Left ventricle myocardium inferior (tissue), 1 donor: ENCODE measurements around the gene WDR62. TPM values are rescaled to one million over a fixed set of nuclear protein-coding genes. Genes with fewer than 3 reads are reported as not detected.

Experiments
- DNase-seq: peaks from one replicate; pipeline ENCODE4 v3.0.0-alpha.2; 2020
- H3K27ac ChIP-seq: fragments of 200-600 bp; replicated peaks from 2 replicates; pipeline ENCODE4 v1.8.0; 2021
- H3K27me3 ChIP-seq: fragments of 200-600 bp; 2 replicates; pipeline ENCODE4 v1.8.0; 2021; ENCODE audit warnings: low read depth
- H3K36me3 ChIP-seq: fragments of 200-600 bp; 2 replicates; pipeline ENCODE4 v1.8.0; 2021
- H3K4me1 ChIP-seq: fragments of 200-600 bp; 2 replicates; pipeline ENCODE4 v1.8.0; 2021
- H3K4me3 ChIP-seq: fragments of 200-600 bp; 2 replicates; pipeline ENCODE4 v1.8.0; 2021; ENCODE audit warnings: mild to moderate bottlenecking, moderate library complexity
- H3K9me3 ChIP-seq: fragments of 200-600 bp; replicated peaks from 2 replicates; pipeline ENCODE4 v1.8.0; 2021
- CTCF ChIP-seq: fragments of 200-600 bp; IDR thresholded peaks from 2 replicates; pipeline ENCODE4 v1.8.0; 2021; ENCODE audit warnings: antibody characterized with exemption, mild to moderate bottlenecking, borderline replicate concordance
- intact Hi-C: fragments of 100-400 bp; cut with micrococcal nuclease; formaldehyde crosslinking; loops from one replicate; pipeline ENCODE4 v1.11.0; 2022
- total RNA-seq: library from RNA; stranded (reverse); fragmentation: NEBNext Ultra II Directional; extraction: Animal tissue kit (Norgen Biotek cat#: 25700); gene quantifications from one replicate; pipeline ENCODE4 v1.2.1, GENCODE V29; 2021
- donor health status: DM: no; HTN: yes; CAD: no; lungs with severe emphysema.

WDR62 gene
- total RNA-seq, 1 donor from 2014 or later, result 17.7 TPM

- H3K27me3 ChIP-seq, result no peaks in the 10 kb centered on the region
- H3K9me3 ChIP-seq, result no peaks in the 10 kb centered on the region
- H3K4me1 ChIP-seq, result peaks cover 4% of the 10 kb centered on the region
- TF ChIP-seq CTCF, result no peak
- H3K4me3 ChIP-seq, result no peak overlapping the region
- H3K27ac ChIP-seq, result no peak overlapping the region
- intact Hi-C loops, result no loop called here
- no peaks in the 10 kb centered on the region for H3K36me3 ChIP-seq
- no peak for DNase-seq
These were observed 29.7 kb downstream of the WDR62 start for GRCh38 chr19:36084231-36085009.

- TF ChIP-seq CTCF, result no peak
- no peaks in the 10 kb centered on the region for H3K36me3 ChIP-seq
- peaks cover 4% of the 10 kb centered on the region for H3K4me1 ChIP-seq
- H3K27me3 ChIP-seq, result no peaks in the 10 kb centered on the region
- H3K9me3 ChIP-seq, result no peaks in the 10 kb centered on the region
- H3K27ac ChIP-seq, result no peak overlapping the region
- no peak overlapping the region for H3K4me3 ChIP-seq
- intact Hi-C loops, result no loop called here
- DNase-seq, result no peak
These were observed 31.6 kb downstream of the WDR62 start for GRCh38 chr19:36086326-36086725.

GRCh38 chr19:36089847-36090246 lies 35.1 kb downstream of the WDR62 start:
- H3K4me3 ChIP-seq, result no peak overlapping the region
- H3K4me1 ChIP-seq, result peaks cover 13% of the 10 kb centered on the region
- no peaks in the 10 kb centered on the region for H3K36me3 ChIP-seq
- DNase-seq, result no peak
- no peaks in the 10 kb centered on the region for H3K9me3 ChIP-seq
- intact Hi-C loops, result no loop called here
- H3K27ac ChIP-seq, result no peak overlapping the region
- TF ChIP-seq CTCF, result no peak
- H3K27me3 ChIP-seq, result no peaks in the 10 kb centered on the region

GRCh38 chr19:36090910-36091695 lies 36.4 kb downstream of the WDR62 start:
- Histone ChIP-seq H3K9me3 (no peaks in the 10 kb centered on the region), H3K36me3 (no peaks in the 10 kb centered on the region), H3K4me3 (no peak overlapping the region), H3K27me3 (no peaks in the 10 kb centered on the region), H3K27ac (no peak overlapping the region), H3K4me1 (peaks cover 13% of the 10 kb centered on the region)
- intact Hi-C loops, result no loop called here
- DNase-seq, result no peak
- TF ChIP-seq CTCF, result no peak

- Histone ChIP-seq H3K4me3 (no peak overlapping the region), H3K4me1 (peaks cover 23% of the 10 kb centered on the region), H3K9me3 (no peaks in the 10 kb centered on the region), H3K36me3 (no peaks in the 10 kb centered on the region), H3K27me3 (no peaks in the 10 kb centered on the region), H3K27ac (no peak overlapping the region)
- no peak for TF ChIP-seq CTCF
- no peak for DNase-seq
- intact Hi-C loops, result no loop called here
These were observed 37.9 kb downstream of the WDR62 start for GRCh38 chr19:36092566-36092965.
